PC-3 (cell line): Measurements from ENCODE around the gene CHST11.

Experiments used
- CTCF ChIP-seq: fragments of 300-600 bp; sonication (generic); conservative IDR thresholded peaks from 2 replicates; pipeline ENCODE4 v1.5.1; 2017; ENCODE audit warnings: antibody characterized with exemption, low read depth, mild to moderate bottlenecking, low read length
- EZH2 ChIP-seq: fragments of 300-600 bp; sonication (generic); IDR thresholded peaks from one replicate; pipeline ENCODE4 v1.6.1; 2017; ENCODE audit warnings: antibody characterized with exemption, mild to moderate bottlenecking, low read length; ENCODE audit not compliant: unreplicated experiment

GRCh38 chr12:104586351-104586919, 129.7 kb downstream of the CHST11 start:
- TF ChIP-seq CTCF (no peak), EZH2 (no peak)
